Measurements from ENCODE around the gene TAB2.

DNA sequence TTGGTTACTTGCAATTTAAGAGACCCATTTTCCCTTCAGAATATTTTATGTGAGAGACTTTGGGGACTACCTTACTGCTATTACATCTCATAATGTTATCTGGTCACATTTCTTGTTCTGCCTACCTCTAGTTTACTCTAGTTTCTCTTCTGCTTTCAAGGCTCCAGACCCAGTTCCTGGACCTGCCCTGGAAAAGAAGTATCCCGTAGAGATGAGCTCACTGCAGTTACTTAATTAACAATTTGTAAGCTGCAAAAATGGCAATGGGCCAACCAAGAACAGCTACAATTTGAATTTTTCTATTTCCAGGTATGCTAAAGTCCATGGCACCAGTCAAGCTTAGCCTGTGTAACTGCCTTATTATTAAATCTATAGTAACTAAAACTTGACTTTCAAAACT lies 25.0 kb downstream of the TAB2 start:
- TF ChIP-seq TAF1 (IDR thresholded peaks at IDR 0.05; ENCODE audit: low read depth): no peak
- TF ChIP-seq YY1 (IDR thresholded peaks at IDR 0.05; ENCODE audit: low read depth): no peak
- TF ChIP-seq, protein P1, sequence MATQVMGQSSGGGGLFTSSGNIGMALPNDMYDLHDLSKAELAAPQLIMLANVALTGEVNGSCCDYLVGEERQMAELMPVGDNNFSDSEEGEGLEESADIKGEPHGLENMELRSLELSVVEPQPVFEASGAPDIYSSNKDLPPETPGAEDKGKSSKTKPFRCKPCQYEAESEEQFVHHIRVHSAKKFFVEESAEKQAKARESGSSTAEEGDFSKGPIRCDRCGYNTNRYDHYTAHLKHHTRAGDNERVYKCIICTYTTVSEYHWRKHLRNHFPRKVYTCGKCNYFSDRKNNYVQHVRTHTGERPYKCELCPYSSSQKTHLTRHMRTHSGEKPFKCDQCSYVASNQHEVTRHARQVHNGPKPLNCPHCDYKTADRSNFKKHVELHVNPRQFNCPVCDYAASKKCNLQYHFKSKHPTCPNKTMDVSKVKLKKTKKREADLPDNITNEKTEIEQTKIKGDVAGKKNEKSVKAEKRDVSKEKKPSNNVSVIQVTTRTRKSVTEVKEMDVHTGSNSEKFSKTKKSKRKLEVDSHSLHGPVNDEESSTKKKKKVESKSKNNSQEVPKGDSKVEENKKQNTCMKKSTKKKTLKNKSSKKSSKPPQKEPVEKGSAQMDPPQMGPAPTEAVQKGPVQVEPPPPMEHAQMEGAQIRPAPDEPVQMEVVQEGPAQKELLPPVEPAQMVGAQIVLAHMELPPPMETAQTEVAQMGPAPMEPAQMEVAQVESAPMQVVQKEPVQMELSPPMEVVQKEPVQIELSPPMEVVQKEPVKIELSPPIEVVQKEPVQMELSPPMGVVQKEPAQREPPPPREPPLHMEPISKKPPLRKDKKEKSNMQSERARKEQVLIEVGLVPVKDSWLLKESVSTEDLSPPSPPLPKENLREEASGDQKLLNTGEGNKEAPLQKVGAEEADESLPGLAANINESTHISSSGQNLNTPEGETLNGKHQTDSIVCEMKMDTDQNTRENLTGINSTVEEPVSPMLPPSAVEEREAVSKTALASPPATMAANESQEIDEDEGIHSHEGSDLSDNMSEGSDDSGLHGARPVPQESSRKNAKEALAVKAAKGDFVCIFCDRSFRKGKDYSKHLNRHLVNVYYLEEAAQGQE (IDR thresholded peaks at IDR 0.05; ENCODE audit: low read depth): no peak
- no peak for TF ChIP-seq EP300 (IDR thresholded peaks at IDR 0.05; ENCODE audit: borderline replicate concordance)
- no peak for TF ChIP-seq CREB1 (IDR thresholded peaks at IDR 0.05; ENCODE audit: low read depth)
- no peak for TF ChIP-seq FOXM1 (IDR thresholded peaks at IDR 0.05; ENCODE audit: borderline replicate concordance, low read depth)
- no peak for TF ChIP-seq RAD21 (IDR thresholded peaks at IDR 0.05; ENCODE audit: low read depth)
- no peak for TF ChIP-seq TEAD4 (IDR thresholded peaks at IDR 0.05)

Measured in Ishikawa (cell line).